HG02840 (cell line): ENCODE results near the gene TMEM127.

Source experiments
- ATAC-seq: cut with Tn5 transposase; IDR thresholded peaks from one replicate; pipeline ENCODE4 v1.9.1; 2021; ENCODE audit warnings: mild to moderate bottlenecking, moderate library complexity, moderate number of reproducible peaks; ENCODE audit not compliant: unreplicated experiment, low FRiP score

The TMEM127 gene

DNA sequence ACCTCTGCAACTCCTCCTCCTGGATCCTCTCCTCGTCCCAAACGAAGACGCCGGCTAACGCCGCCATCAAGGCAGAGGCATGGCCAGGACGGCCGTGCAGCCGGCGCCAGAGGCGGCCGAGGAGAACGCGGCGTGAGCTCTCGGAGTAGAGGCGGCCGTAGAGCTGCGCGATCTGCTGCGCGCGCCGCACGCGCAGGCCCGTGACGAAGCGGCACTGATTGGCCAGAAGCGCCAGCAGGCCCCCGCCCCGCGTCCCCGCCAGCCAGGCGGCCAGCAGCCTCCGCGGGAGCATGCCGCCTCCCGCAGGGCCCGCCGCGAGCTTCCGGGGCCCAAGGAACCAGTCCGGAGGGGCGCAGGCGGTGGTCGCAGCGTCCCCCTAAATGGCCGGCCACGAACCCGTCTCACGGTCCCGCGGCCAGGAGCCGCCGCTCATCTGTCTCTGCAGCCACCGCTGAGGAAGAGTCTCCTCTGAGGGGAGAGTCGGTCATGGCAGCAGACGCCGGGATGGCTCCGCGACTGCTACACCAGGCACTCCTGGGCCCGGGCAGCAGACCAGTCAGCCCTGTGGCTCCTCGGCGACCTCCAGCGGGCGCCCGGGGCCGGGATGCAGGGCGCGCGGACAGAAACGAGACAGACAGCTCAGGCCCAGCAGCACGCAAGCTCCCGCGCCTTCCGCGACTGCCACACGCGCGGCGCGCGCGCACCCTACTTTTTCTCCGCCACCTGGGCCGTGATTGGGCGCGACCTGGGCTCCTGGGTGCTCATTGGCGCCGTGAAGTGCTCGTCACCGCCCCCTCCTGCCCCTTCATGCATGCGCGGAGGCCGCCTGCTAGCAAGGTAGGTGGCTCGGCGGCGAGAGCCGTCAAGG lies 57.4 kb downstream of the TMEM127 start, which contains the start of gene STARD7:
TSS of gene STARD7 (minus strand) at position 685 of the 868 bp plus-strand sequence. CDS start at position 292, 393 bp downstream.
- ATAC-seq: peak; percentile 86

DNA sequence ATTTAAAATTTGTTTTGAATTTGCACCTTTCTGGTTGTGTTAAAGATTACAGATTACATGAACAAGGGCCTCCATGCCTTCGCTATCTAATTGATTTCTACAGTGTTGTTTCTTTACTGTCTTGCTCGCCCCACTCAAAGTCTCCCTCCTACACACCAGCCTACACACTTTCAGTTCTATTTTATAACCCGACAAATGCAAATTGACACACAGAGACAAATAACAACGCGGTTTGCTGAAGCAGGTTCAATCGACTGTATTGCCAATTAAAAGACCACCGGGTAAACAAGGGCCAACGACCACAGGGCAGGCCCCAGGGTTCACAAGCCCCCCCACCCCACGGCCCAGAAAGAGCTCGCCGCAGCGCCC lies 58.0 kb downstream of the TMEM127 start:
- ATAC-seq: peak; percentile 2

GRCh38 chr2:96207073-96207773 lies 58.6 kb downstream of the TMEM127 start:
- no peak for ATAC-seq

- ATAC-seq: no peak
Measured at GRCh38 chr2:96205888-96206287, 59.9 kb downstream of the TMEM127 start.

- ATAC-seq: no peak
Measured at GRCh38 chr2:96204836-96205624, 60.8 kb downstream of the TMEM127 start.

- ATAC-seq: no peak
Measured at GRCh38 chr2:96203130-96204028, 62.4 kb downstream of the TMEM127 start.

DNA sequence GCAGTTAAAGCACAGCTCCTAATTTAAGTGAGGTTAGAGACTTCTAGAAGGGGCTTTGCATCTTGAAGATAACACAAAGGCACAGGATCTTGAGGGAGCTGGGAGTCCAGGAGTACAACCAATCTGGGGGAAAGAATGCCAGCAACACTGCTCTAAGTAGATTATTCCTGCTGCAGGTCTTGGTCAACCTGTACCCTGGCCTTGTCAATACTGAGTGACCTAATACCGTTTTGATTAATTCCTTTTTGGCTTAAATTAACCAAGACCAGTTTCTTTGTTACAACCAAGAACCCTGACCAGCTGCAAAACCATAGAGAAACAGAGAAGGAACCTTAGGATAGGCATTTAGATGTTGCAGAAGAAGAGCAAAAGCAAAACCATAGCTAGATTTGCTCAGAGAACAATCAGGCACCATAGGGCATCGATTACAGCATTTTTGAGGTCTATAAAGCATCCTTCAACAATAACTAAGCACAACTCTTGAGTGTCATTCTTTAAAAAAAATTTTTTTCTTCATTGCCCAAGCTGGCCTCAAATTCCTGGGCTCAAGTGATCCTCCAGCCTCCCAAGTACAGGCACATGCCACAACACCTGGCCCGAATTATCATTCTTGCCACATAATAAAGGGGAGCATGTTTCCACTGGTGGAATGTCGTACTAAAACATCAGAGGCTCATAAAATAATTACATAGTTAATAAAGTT lies 63.5 kb downstream of the TMEM127 start:
- ATAC-seq: no peak

- no peak for ATAC-seq
Measured at GRCh38 chr2:96201338-96201737, 64.5 kb downstream of the TMEM127 start.

- ATAC-seq: no peak
Measured at GRCh38 chr2:96198921-96199320, 66.9 kb downstream of the TMEM127 start.
